ENCODE measurements around the gene FBN2.

GRCh38 chr5:128212191-128212806 is 325.7 kb downstream of the FBN2 start:
- TF ChIP-seq, protein P1, sequence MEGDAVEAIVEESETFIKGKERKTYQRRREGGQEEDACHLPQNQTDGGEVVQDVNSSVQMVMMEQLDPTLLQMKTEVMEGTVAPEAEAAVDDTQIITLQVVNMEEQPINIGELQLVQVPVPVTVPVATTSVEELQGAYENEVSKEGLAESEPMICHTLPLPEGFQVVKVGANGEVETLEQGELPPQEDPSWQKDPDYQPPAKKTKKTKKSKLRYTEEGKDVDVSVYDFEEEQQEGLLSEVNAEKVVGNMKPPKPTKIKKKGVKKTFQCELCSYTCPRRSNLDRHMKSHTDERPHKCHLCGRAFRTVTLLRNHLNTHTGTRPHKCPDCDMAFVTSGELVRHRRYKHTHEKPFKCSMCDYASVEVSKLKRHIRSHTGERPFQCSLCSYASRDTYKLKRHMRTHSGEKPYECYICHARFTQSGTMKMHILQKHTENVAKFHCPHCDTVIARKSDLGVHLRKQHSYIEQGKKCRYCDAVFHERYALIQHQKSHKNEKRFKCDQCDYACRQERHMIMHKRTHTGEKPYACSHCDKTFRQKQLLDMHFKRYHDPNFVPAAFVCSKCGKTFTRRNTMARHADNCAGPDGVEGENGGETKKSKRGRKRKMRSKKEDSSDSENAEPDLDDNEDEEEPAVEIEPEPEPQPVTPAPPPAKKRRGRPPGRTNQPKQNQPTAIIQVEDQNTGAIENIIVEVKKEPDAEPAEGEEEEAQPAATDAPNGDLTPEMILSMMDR (conservative IDR thresholded peaks at IDR 0.05; ENCODE audit: low read length): no peak
- TF ChIP-seq EZH2phosphoT487 (IDR thresholded peaks at IDR 0.05; ENCODE audit: borderline replicate concordance): no peak

Measured in Loucy (cell line).